Tibial nerve (tissue), 3 donors: ENCODE results near the gene CDCA5.

ENCODE experiments used
- POLR2A ChIP-seq, 2 donors: fragments of 450-650 bp; IDR thresholded peaks; one replicate each; pipeline ENCODE4 v1.6.1; 2017; ENCODE audit warnings: antibody characterized with exemption in 2 of 2, mild to moderate bottlenecking in 2 of 2, moderate library complexity in 2 of 2
- TF ChIP-seq, protein P1 (sequence below), 5 experiments: fragments of 200-600 bp in 3 of 5; fragments of 450-650 bp in 2 of 5; sonication (generic) in 3 of 5; IDR thresholded peaks; one replicate each; pipeline ENCODE4 v1.5.1; 2016 to 2019; ENCODE audit warnings: antibody characterized with exemption in 5 of 5, mild to moderate bottlenecking in 3 of 5, moderate library complexity in 2 of 5

DNA sequence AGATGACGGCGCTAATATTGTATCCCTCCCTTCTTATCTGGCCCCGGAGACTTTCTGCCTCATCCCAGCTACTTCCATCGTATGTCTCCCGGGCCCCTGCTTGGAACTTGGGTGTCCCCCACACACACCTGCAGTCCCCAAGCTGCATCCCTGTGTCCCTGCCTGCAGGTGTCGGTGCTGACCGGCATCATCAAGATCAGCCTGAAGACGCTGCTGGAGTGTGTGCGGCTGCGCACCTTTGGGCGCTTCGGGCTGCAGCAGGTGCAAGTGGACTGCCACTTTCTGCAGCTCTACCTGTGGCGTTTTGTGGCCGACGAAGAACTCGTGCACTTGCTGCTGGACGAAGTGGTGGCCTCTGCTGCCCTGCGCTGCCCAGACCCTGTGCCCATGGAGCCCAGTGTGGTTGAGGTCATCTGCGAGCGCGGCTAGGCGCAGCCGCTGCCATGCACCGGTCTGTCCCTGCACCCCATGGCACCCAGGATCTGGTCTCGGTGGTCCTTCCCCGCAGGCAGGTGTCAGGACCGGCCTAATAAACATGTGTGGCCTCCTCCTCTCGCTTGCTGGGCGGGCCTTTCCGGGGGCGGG, 27.4 kb upstream of the CDCA5 start:
- TF ChIP-seq POLR2A (IDR thresholded peaks at IDR 0.05) = no peak
- TF ChIP-seq, protein P1, sequence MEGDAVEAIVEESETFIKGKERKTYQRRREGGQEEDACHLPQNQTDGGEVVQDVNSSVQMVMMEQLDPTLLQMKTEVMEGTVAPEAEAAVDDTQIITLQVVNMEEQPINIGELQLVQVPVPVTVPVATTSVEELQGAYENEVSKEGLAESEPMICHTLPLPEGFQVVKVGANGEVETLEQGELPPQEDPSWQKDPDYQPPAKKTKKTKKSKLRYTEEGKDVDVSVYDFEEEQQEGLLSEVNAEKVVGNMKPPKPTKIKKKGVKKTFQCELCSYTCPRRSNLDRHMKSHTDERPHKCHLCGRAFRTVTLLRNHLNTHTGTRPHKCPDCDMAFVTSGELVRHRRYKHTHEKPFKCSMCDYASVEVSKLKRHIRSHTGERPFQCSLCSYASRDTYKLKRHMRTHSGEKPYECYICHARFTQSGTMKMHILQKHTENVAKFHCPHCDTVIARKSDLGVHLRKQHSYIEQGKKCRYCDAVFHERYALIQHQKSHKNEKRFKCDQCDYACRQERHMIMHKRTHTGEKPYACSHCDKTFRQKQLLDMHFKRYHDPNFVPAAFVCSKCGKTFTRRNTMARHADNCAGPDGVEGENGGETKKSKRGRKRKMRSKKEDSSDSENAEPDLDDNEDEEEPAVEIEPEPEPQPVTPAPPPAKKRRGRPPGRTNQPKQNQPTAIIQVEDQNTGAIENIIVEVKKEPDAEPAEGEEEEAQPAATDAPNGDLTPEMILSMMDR (IDR thresholded peaks at IDR 0.05) = no peak
